ENCODE data around the gene ARHGEF25. TPM values are rescaled to one million over a fixed set of nuclear protein-coding genes. Genes with fewer than 3 reads are reported as not detected.
"Not testable (repeated sequence)": the region's sequence is repeated elsewhere in the genome, so short reads cannot be mapped to it uniquely, and the experiment has no call there.

The ARHGEF25 gene
- total RNA-seq, 1 donor from 2014 or later: 18.4 TPM

DNA sequence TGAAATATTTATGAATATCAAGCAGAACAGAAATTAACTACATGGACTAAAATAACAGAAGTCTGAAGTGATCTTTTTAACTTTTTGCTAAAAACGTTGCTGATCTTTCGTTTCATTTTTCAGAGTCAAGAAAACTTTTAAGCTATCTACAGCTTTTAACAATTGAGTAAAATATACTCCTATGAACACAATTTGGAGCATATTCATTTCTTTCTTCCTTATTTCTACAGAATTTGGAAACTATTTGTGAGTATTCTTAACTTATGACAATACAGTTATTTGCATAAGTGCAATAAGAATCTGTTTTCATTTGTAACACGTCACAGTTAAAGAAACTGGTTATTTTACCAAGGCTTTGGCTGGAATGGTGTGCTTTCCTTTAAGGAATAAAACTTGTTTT lies 42.8 kb downstream of the ARHGEF25 start:
- no peak overlapping the region for H3K4me3 Mint-ChIP-seq (ENCODE audit: low read depth)
- H3K9me3 Mint-ChIP-seq (ENCODE audit: low read depth): peaks cover 14% of the 10 kb centered on the region
- H3K27me3 Mint-ChIP-seq: no peaks in the 10 kb centered on the region
- no peak for DNase-seq (ENCODE audit: low spot score, unreplicated experiment)
- H3K27ac Mint-ChIP-seq: no peak overlapping the region
- H3K4me1 Mint-ChIP-seq (ENCODE audit: low read depth): no peaks in the 10 kb centered on the region
- TF ChIP-seq, protein P1, sequence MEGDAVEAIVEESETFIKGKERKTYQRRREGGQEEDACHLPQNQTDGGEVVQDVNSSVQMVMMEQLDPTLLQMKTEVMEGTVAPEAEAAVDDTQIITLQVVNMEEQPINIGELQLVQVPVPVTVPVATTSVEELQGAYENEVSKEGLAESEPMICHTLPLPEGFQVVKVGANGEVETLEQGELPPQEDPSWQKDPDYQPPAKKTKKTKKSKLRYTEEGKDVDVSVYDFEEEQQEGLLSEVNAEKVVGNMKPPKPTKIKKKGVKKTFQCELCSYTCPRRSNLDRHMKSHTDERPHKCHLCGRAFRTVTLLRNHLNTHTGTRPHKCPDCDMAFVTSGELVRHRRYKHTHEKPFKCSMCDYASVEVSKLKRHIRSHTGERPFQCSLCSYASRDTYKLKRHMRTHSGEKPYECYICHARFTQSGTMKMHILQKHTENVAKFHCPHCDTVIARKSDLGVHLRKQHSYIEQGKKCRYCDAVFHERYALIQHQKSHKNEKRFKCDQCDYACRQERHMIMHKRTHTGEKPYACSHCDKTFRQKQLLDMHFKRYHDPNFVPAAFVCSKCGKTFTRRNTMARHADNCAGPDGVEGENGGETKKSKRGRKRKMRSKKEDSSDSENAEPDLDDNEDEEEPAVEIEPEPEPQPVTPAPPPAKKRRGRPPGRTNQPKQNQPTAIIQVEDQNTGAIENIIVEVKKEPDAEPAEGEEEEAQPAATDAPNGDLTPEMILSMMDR (IDR thresholded peaks at IDR 0.05; ENCODE audit: unreplicated experiment): no peak
- H3K36me3 Mint-ChIP-seq (ENCODE audit: insufficient read depth): peaks cover 1% of the 10 kb centered on the region

DNA sequence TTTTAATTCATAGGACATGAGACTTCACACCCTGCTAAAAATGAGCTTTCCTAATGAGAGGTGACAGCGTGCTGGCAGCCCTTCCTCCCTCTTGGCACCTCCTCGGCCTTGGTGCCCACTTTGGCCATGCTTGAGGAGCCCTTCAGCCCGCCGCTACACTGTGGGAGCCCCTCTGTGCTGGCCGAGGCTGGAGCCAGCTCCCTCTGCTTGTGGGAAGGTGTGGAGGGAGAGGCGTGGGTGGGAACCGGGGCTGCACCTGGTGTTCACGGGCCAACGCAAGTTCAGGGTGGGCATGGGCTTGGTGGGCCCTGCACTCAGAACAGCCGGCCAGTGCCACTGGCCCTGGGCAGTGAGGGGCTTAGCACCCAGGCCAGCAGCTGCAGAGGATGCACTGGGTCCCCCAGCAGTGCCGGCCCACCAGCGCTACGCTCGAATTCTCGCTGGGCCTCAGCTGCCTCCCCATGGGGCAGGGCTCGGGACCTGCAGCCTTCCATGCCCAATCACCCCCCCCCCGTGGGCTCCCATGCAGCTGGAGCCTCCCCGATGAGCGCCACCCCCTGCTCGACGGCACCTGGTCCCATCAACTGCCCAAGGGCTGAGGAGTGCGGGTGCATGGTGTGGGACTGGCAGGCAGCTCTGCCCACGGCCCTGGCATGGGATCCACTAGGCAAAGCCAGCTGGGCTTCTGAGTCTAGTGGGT lies 44.5 kb downstream of the ARHGEF25 start:
- peaks cover 15% of the 10 kb centered on the region for H3K9me3 Mint-ChIP-seq (ENCODE audit: low read depth)

DNA sequence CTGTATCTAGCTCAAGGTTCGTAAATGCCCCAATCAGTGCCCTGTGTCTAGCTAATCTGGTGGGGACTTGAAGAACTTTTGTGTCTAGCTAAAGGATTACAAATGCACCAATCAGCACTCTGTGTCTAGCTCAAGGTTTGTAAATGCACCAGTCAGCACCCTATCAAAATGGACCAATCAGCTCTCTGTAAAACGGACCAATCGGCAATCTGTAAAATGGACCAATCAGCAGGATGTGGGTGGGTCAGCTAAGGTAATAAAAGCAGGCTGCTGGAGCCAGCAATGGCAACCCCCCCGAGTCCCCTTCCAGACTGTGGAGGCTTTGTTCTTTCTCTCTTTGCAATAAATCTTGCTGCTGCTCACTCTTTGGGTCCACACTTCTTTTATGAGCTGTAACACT lies 45.2 kb downstream of the ARHGEF25 start:
- not testable (repeated sequence) for H3K4me1 Mint-ChIP-seq (ENCODE audit: low read depth); DNase-seq (ENCODE audit: low spot score, unreplicated experiment); H3K27me3 Mint-ChIP-seq; H3K4me3 Mint-ChIP-seq (ENCODE audit: low read depth); H3K27ac Mint-ChIP-seq; H3K36me3 Mint-ChIP-seq (ENCODE audit: insufficient read depth)
- H3K9me3 Mint-ChIP-seq (ENCODE audit: low read depth): peaks cover 19% of the 10 kb centered on the region

More for the DNA sequence above, 44.5 kb downstream of the ARHGEF25 start:
- TF ChIP-seq, protein P1 (IDR thresholded peaks at IDR 0.05; ENCODE audit: unreplicated experiment): no peak
- Mint-ChIP-seq H3K4me3 (ENCODE audit: low read depth) (no peak overlapping the region), H3K4me1 (ENCODE audit: low read depth) (no peaks in the 10 kb centered on the region), H3K27ac (no peak overlapping the region), H3K27me3 (no peaks in the 10 kb centered on the region), H3K36me3 (ENCODE audit: insufficient read depth) (peaks cover 3% of the 10 kb centered on the region)
- no peak for DNase-seq (ENCODE audit: low spot score, unreplicated experiment)

DNA sequence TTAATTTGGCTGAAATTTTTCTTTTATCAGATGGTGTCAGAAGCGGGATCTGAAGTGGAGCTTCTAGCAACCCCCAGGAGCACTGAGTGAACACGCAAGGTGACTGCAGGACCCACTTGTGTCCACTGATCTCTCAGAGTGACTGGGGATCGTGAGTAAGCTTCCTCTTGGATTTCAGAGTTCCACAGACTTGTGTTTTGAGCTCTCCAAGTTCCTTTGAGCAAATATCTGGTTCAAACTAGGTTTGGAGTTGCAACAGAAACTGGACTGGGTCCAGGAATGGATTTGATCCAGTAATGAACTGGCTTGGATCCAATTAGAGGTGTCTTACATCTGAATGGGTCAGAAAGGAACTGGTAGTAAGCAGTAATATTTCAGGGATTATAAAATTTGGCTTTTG lies 46.5 kb downstream of the ARHGEF25 start:
- no peak overlapping the region for H3K4me3 Mint-ChIP-seq (ENCODE audit: low read depth)

DNA sequence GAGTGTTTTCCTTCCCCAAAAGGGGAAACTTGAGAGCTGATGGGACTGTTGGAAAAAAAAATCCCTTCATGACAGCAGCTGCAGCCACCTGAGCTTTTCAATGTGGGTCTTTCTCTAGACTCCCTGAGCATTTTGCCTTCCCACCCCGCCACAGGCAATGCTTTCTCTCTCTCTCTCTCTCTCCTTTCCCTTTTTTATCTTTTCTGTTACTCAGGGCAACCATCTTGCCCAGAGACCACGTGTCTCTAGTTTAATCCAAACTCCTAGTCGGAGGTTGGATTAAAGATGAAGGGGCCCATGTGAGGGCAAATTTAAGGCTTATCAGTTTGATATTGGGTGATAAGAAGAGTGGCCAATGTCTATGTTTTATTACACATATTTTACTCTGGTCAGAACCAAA lies 47.7 kb downstream of the ARHGEF25 start:
- H3K27ac Mint-ChIP-seq: no peak overlapping the region
- no peak overlapping the region for H3K4me3 Mint-ChIP-seq (ENCODE audit: low read depth)
- peaks cover 22% of the 10 kb centered on the region for H3K9me3 Mint-ChIP-seq (ENCODE audit: low read depth)

More for the DNA sequence above, 46.5 kb downstream of the ARHGEF25 start:
- peaks cover 19% of the 10 kb centered on the region for H3K9me3 Mint-ChIP-seq (ENCODE audit: low read depth)
- H3K27me3 Mint-ChIP-seq: no peaks in the 10 kb centered on the region
- no peak overlapping the region for H3K27ac Mint-ChIP-seq
- no peaks in the 10 kb centered on the region for H3K4me1 Mint-ChIP-seq (ENCODE audit: low read depth)
- no peak for DNase-seq (ENCODE audit: low spot score, unreplicated experiment)
- peaks cover 3% of the 10 kb centered on the region for H3K36me3 Mint-ChIP-seq (ENCODE audit: insufficient read depth)
- TF ChIP-seq, protein P1 (IDR thresholded peaks at IDR 0.05; ENCODE audit: unreplicated experiment): no peak

More for the DNA sequence above, 47.7 kb downstream of the ARHGEF25 start:
- no peaks in the 10 kb centered on the region for H3K27me3 Mint-ChIP-seq
- no peaks in the 10 kb centered on the region for H3K4me1 Mint-ChIP-seq (ENCODE audit: low read depth)
- no peak for DNase-seq (ENCODE audit: low spot score, unreplicated experiment)
- TF ChIP-seq, protein P1 (IDR thresholded peaks at IDR 0.05; ENCODE audit: unreplicated experiment): no peak
- peaks cover 3% of the 10 kb centered on the region for H3K36me3 Mint-ChIP-seq (ENCODE audit: insufficient read depth)

Measured in progenitor cell of endocrine pancreas (in vitro differentiated cells).